Neuronal stem cell (in vitro differentiated cells): ENCODE measurements around the gene NR2F6.
A peak's percentile ranks its signal among the peaks of the same experiment; 100 is the strongest.

ENCODE experiments used
- DNase-seq: peaks from one replicate; pipeline ENCODE4 v3.0.0-alpha.2; 2013; ENCODE audit warnings: low spot score
- H2AFZ ChIP-seq: one replicate; pipeline ENCODE4 v1.6.1; 2013; ENCODE audit warnings: mild to moderate bottlenecking, low read length, inconsistent platforms
- H2AK5ac ChIP-seq: 2 replicates; pipeline ENCODE4 v1.6.1; 2013; ENCODE audit warnings: low read depth, mild to moderate bottlenecking, inconsistent platforms, low read length, moderate library complexity, mixed read lengths
- H2BK120ac ChIP-seq: 2 replicates; pipeline ENCODE4 v1.6.1; 2013; ENCODE audit warnings: low read depth, mild to moderate bottlenecking, inconsistent platforms, low read length, moderate library complexity, mixed read lengths
- H2BK12ac ChIP-seq: one replicate; pipeline ENCODE4 v1.6.1; 2013; ENCODE audit warnings: low read length, inconsistent platforms
- H2BK15ac ChIP-seq: 2 replicates; pipeline ENCODE4 v1.6.1; 2013; ENCODE audit warnings: mild to moderate bottlenecking, low read length, inconsistent platforms, mixed read lengths
- H2BK5ac ChIP-seq: one replicate; pipeline ENCODE4 v1.6.1; 2013; ENCODE audit warnings: inconsistent platforms, mild to moderate bottlenecking, low read length, moderate library complexity
- H3K14ac ChIP-seq: one replicate; pipeline ENCODE4 v1.6.1; 2013; ENCODE audit warnings: low read length, inconsistent platforms
- H3K18ac ChIP-seq: 2 replicates; pipeline ENCODE4 v1.6.1; 2013; ENCODE audit warnings: low read length, inconsistent platforms
- H3K23ac ChIP-seq: 2 replicates; pipeline ENCODE4 v1.6.1; 2013; ENCODE audit warnings: low read depth, mild to moderate bottlenecking, mixed read lengths, low read length, inconsistent platforms; ENCODE audit not compliant: poor library complexity
- H3K27ac ChIP-seq: replicated peaks from 3 replicates; pipeline ENCODE4 v1.5.1; 2013; ENCODE audit warnings: low read length, inconsistent platforms
- H3K27me3 ChIP-seq, 3 experiments: 2 replicates each; pipeline ENCODE4 v1.6.1; 2013; ENCODE audit warnings: low read length in 3 of 3, mild to moderate bottlenecking in 2 of 3, inconsistent platforms in 1 of 3, low read depth in 1 of 3, mixed read lengths in 1 of 3, moderate library complexity in 1 of 3; ENCODE audit not compliant: control insufficient read depth in 3 of 3, insufficient read depth in 3 of 3
- H3K36me3 ChIP-seq, 2 donors: replicated peaks in 1 of 2; 2 replicates each; pipeline ENCODE4 v1.6.1; 2013; ENCODE audit warnings: low read length in 2 of 2; ENCODE audit not compliant: control insufficient read depth in 2 of 2, insufficient read depth in 2 of 2
- H3K4ac ChIP-seq: 2 replicates; pipeline ENCODE4 v1.6.1; 2013; ENCODE audit warnings: inconsistent platforms, mild to moderate bottlenecking, low read length, moderate library complexity
- H3K4me1 ChIP-seq, 2 donors: 1 replicate in 1 of 2; 2 replicates in 1 of 2; pipeline ENCODE4 v1.6.1; 2013; ENCODE audit warnings: low read length in 2 of 2, low read depth in 1 of 2; ENCODE audit not compliant: control insufficient read depth in 2 of 2, insufficient read depth in 1 of 2
- H3K4me2 ChIP-seq: one replicate; pipeline ENCODE4 v1.6.1; 2013; ENCODE audit warnings: mild to moderate bottlenecking, low read length, inconsistent platforms; ENCODE audit not compliant: insufficient read depth, poor library complexity, severe bottlenecking
- H3K4me3 ChIP-seq, 2 donors: 2 replicates each; pipeline ENCODE4 v1.5.1; 2013; ENCODE audit warnings: low read length in 2 of 2, mild to moderate bottlenecking in 2 of 2, inconsistent platforms in 1 of 2, moderate library complexity in 1 of 2
- H3K79me1 ChIP-seq: one replicate; pipeline ENCODE4 v1.6.1; 2013; ENCODE audit warnings: low read depth, mild to moderate bottlenecking, inconsistent platforms, low read length, moderate library complexity
- H3K9ac ChIP-seq: one replicate; pipeline ENCODE4 v1.6.1; 2013; ENCODE audit warnings: mild to moderate bottlenecking, low read depth, low read length, inconsistent platforms; ENCODE audit not compliant: poor library complexity
- H3K9me3 ChIP-seq, 2 donors: replicated peaks in 1 of 2; 2 replicates each; pipeline versions ENCODE3 to v1.6.1; 2013; ENCODE audit warnings: low read length in 2 of 2, mild to moderate bottlenecking in 2 of 2, inconsistent platforms in 1 of 2, low read depth in 1 of 2, mixed read lengths in 1 of 2, moderate library complexity in 1 of 2; ENCODE audit not compliant: control insufficient read depth in 2 of 2, insufficient read depth in 1 of 2
- H4K8ac ChIP-seq: one replicate; pipeline ENCODE4 v1.6.1; 2013; ENCODE audit warnings: low read depth, mild to moderate bottlenecking, inconsistent platforms, low read length, moderate library complexity
- H4K91ac ChIP-seq: one replicate; pipeline ENCODE4 v1.6.1; 2013; ENCODE audit warnings: low read length, low read depth, mild to moderate bottlenecking, inconsistent platforms; ENCODE audit not compliant: poor library complexity
- WGBS, 2 donors: extraction: QIAGEN DNeasy Blood & Tissue Kit; methylation state at CpG; one replicate each; pipeline ENCODE4 v1.1.7; 2013; ENCODE audit warnings: missing lambda C conversion rate in 2 of 2, mixed read lengths in 1 of 2; ENCODE audit not compliant: insufficient read length in 2 of 2, insufficient replicate concordance in 1 of 2; ENCODE audit errors: extremely low coverage in 2 of 2; 5-methylcytosine and 5-hydroxymethylcytosine counted together

Gene NR2F6

DNA sequence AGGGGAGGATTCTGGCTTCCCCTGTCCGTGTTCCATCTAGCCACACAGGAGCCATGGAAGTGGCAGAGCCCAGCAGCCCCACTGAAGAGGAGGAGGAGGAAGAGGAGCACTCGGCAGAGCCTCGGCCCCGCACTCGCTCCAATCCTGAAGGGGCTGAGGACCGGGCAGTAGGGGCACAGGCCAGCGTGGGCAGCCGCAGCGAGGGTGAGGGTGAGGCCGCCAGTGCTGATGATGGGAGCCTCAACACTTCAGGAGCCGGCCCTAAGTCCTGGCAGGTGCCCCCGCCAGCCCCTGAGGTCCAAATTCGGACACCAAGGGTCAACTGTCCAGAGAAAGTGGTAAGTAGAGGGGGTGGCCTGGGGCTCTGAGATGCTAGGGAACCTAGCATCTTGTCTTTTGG lies 23.0 kb upstream of the NR2F6 start:
- no peak overlapping the region for H2BK12ac ChIP-seq
- H3K27ac ChIP-seq = no peak overlapping the region
- H2BK5ac ChIP-seq = no peak overlapping the region
- H3K36me3 ChIP-seq = peaks cover 8 to 35% of the 10 kb centered on the region in 2 donors
- no CpG with 5 or more reads among the region's 13 CpGs for WGBS, 2 donors
- no peak for DNase-seq
- no peak overlapping the region for H2AFZ ChIP-seq
- no peak overlapping the region for H3K18ac ChIP-seq
- H2AK5ac ChIP-seq = no peak overlapping the region
- no peak overlapping the region for H3K4ac ChIP-seq
- no peaks in the 10 kb centered on the region for H3K27me3 ChIP-seq
- no peak overlapping the region for H3K4me2 ChIP-seq
- peaks cover 4% of the 10 kb centered on the region for H3K79me1 ChIP-seq
- H2BK120ac ChIP-seq = no peak overlapping the region
- no peak overlapping the region for H4K8ac ChIP-seq
- H3K4me1 ChIP-seq = peaks cover 4 to 7% of the 10 kb centered on the region in 2 donors
- H2BK15ac ChIP-seq = no peak overlapping the region
- H3K14ac ChIP-seq = no peak overlapping the region
- H3K4me3 ChIP-seq = peak overlapping the region in 1 of 2 donors; percentile 20
- H4K91ac ChIP-seq = no peak overlapping the region
- H3K23ac ChIP-seq = no peak overlapping the region
- H3K9ac ChIP-seq = no peak overlapping the region
- no peaks in the 10 kb centered on the region for H3K9me3 ChIP-seq

DNA sequence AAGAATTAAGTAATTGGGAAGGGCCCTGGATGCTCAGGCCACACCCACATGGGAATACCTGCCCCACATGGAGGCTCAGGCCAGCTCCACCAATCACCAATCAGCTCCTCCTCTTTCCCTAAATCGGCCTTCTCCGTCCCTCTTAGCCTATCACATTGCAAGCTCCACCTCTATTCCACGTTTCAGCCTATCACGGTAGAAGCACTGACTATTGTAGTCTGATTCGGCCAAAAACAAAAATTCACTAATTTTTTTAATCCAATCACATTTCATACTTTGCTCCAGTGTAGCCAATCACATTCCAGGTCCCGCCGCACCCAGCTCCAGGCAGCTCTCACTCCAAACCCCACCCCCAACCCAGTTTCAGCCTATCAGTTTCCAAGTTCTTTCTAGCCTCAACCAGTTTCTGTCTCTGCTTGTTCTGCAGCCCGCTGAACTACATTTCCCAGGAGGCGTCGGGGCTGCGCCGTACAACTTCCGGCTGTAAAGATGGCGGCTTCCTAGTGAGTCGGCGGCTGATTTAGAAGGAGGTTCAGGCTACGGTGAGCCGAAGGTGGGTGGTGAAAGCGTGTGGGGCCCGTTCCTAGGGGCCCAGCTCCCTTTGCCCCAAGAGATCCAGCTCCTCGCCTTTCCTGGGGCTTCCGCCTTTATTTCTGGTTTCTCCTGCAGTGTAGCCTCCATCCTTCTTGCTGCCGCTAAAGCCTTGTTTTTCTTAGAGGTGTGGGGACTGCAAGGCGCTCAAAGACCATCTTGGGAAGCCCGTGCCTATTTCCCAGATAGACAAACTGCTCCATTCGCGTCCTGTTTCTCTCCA lies 21.5 kb upstream of the NR2F6 start, which contains the start of gene BABAM1:
BABAM1 (plus strand) TSS at position 469 of the 814 bp plus-strand sequence. CDS start 1,364 bp downstream, outside the sequence.
- Histone ChIP-seq H2BK12ac (no peak within 1 kb of the TSS), H3K18ac (peak within 1 kb of the TSS; percentile 36), H3K4ac (no peak within 1 kb of the TSS), H3K79me1 (peaks cover 4% of the 10 kb centered on the region), H2BK5ac (no peak within 1 kb of the TSS), H2AK5ac (no peak within 1 kb of the TSS), H4K8ac (no peak within 1 kb of the TSS), H2BK120ac (no peak within 1 kb of the TSS), H2BK15ac (no peak within 1 kb of the TSS), H3K36me3 (peaks cover 8 to 28% of the 10 kb centered on the region in 2 donors), H3K9me3 (no peaks in the 10 kb centered on the region), H3K23ac (no peak within 1 kb of the TSS), H3K4me3 (peak within 1 kb of the TSS; percentile 63 to 87), H3K27me3 (no peaks in the 10 kb centered on the region), H3K4me2 (peak within 1 kb of the TSS; percentile 84), H3K14ac (no peak within 1 kb of the TSS), H3K9ac (peak within 1 kb of the TSS; percentile 21), H3K4me1 (peaks cover 4 to 7% of the 10 kb centered on the region in 2 donors), H2AFZ (peak within 1 kb of the TSS; percentile 79), H4K91ac (no peak within 1 kb of the TSS), H3K27ac (peak within 1 kb of the TSS; percentile 15)
- peak; percentile 97 for DNase-seq
- no CpG with 5 or more reads among the region's 27 CpGs for WGBS, 2 donors

DNA sequence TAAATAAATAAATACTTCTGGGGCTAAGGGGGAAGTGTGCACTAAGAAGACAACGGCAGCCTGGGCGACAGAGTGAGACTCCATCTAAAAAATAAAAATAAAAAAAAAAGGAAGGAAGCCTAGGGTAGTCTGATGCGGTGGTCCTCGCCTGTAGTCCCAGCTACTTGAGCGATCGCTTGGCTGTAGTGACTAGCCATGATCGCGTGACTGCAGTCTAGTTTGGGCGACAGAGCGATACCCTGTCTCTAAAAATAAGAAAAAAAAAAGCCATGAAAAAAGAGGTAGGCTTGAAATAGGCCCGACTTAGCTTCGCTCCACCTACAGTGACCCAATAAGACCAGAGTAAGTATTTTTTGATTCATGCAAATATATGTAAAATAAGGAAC lies 20.9 kb upstream of the NR2F6 start:
- Histone ChIP-seq H3K36me3 (peaks cover 7 to 22% of the 10 kb centered on the region in 2 donors), H3K4me3 (no peak overlapping the region)

DNA sequence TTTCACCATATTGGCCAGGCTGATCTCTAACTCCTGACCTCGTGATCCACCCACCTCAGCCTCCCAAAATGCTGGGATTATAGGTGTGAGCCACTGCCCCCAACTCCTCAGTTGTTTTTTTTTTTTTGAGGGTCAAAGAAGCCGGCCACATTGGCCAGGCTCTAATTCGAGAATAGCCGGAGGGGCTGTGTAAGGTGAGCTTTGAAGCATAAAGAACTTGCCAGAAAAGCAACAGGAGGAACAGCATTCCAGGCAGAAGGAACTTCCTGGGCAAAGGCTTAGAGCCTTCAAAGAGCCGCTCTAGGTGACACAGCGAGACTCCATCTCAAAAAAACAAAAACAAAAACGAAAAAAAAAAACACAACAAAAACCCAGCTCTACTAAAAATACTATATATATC lies 20.3 kb upstream of the NR2F6 start:
- Histone ChIP-seq H2AFZ (no peak overlapping the region), H4K91ac (no peak overlapping the region), H3K27ac (no peak overlapping the region), H4K8ac (no peak overlapping the region), H3K9me3 (no peaks in the 10 kb centered on the region), H3K4ac (no peak overlapping the region), H3K4me1 (peaks cover 4 to 7% of the 10 kb centered on the region in 2 donors), H3K23ac (no peak overlapping the region), H3K79me1 (peaks cover 4% of the 10 kb centered on the region), H2BK15ac (no peak overlapping the region), H3K4me2 (no peak overlapping the region), H3K4me3 (no peak overlapping the region), H3K9ac (no peak overlapping the region), H3K18ac (no peak overlapping the region), H2AK5ac (no peak overlapping the region), H3K27me3 (no peaks in the 10 kb centered on the region), H2BK12ac (no peak overlapping the region), H2BK120ac (no peak overlapping the region), H3K36me3 (peaks cover 2 to 17% of the 10 kb centered on the region in 2 donors), H2BK5ac (no peak overlapping the region), H3K14ac (no peak overlapping the region)
- DNase-seq = no peak
- 100% methylated on average over 1 of the region's 7 CpGs; no CpG with 5 or more reads in 1 of the 2 donors for WGBS, 2 donors

More for the DNA sequence above, 20.9 kb upstream of the NR2F6 start:
- Histone ChIP-seq H2BK120ac (no peak overlapping the region), H3K14ac (no peak overlapping the region), H3K18ac (no peak overlapping the region), H4K91ac (no peak overlapping the region), H2BK12ac (no peak overlapping the region), H3K4ac (no peak overlapping the region), H3K4me2 (no peak overlapping the region), H2BK5ac (no peak overlapping the region), H3K9me3 (no peaks in the 10 kb centered on the region), H3K27me3 (no peaks in the 10 kb centered on the region), H4K8ac (no peak overlapping the region), H3K4me1 (peaks cover 4 to 7% of the 10 kb centered on the region in 2 donors), H3K79me1 (peaks cover 4% of the 10 kb centered on the region), H3K23ac (no peak overlapping the region), H3K9ac (no peak overlapping the region), H2AK5ac (no peak overlapping the region), H2AFZ (peak overlapping the region; percentile 61), H3K27ac (no peak overlapping the region), H2BK15ac (no peak overlapping the region)
- WGBS, 2 donors = no CpG with 5 or more reads among the region's 12 CpGs
- DNase-seq = no peak
